GM19452 (cell line): ENCODE results near the gene SCIN.
"Not testable (repeated sequence)": the region's sequence is repeated elsewhere in the genome, so short reads cannot be mapped to it uniquely, and the experiment has no call there.

Experiments used
- ATAC-seq: cut with Tn5 transposase; IDR thresholded peaks from one replicate; pipeline ENCODE4 v1.9.1; 2021; ENCODE audit not compliant: unreplicated experiment

Gene SCIN

GRCh38 chr7:12686891-12687717 lies 116.6 kb downstream of the SCIN start, which contains the start of gene ARL4A:
Gene ARL4A, plus strand, starts transcription at chr7:12687633. Its CDS starts 622 bp downstream, at chr7:12688255.
- peak; percentile 74 for ATAC-seq

GRCh38 chr7:12687718-12688171 lies 117.2 kb downstream of the SCIN start:
- no peak for ATAC-seq

- ATAC-seq = not testable (repeated sequence)
Observed at GRCh38 chr7:12688485-12689170, 118.1 kb downstream of the SCIN start.

GRCh38 chr7:12689451-12689850 lies 118.9 kb downstream of the SCIN start:
- ATAC-seq = no peak

GRCh38 chr7:12690041-12690878 lies 119.7 kb downstream of the SCIN start:
- ATAC-seq = no peak

GRCh38 chr7:12691388-12691787 lies 120.9 kb downstream of the SCIN start:
- ATAC-seq = not testable (repeated sequence)

GRCh38 chr7:12692035-12692434 lies 121.5 kb downstream of the SCIN start:
- no peak for ATAC-seq

GRCh38 chr7:12692479-12693259 lies 122.1 kb downstream of the SCIN start:
- ATAC-seq = no peak

- ATAC-seq = no peak
Observed at GRCh38 chr7:12694817-12695216, 124.3 kb downstream of the SCIN start.

GRCh38 chr7:12695965-12696364 lies 125.4 kb downstream of the SCIN start:
- ATAC-seq = no peak

- no peak for ATAC-seq
Observed at GRCh38 chr7:12699299-12699698, 128.8 kb downstream of the SCIN start.

GRCh38 chr7:12701433-12701832 lies 130.9 kb downstream of the SCIN start:
- no peak for ATAC-seq

GRCh38 chr7:12703881-12704280 lies 133.4 kb downstream of the SCIN start:
- ATAC-seq = no peak

GRCh38 chr7:12705878-12706277 lies 135.4 kb downstream of the SCIN start:
- ATAC-seq = no peak

- ATAC-seq = no peak
Observed at GRCh38 chr7:12706900-12707536, 136.5 kb downstream of the SCIN start.

- no peak for ATAC-seq
Observed at GRCh38 chr7:12708314-12708713, 137.8 kb downstream of the SCIN start.
